Endodermal cell (in vitro differentiated cells): ENCODE results near the gene SPATA31E1. TPM values are rescaled to one million over a fixed set of nuclear protein-coding genes. Genes with fewer than 3 reads are reported as not detected.

Source experiments
- DNase-seq: peaks from one replicate; pipeline ENCODE4 v3.0.0-alpha.2; 2017
- H3K27ac ChIP-seq: 2 replicates; pipeline ENCODE4 v1.5.1; 2013; ENCODE audit warnings: mild to moderate bottlenecking, low read depth, low read length, moderate library complexity
- H3K27me3 ChIP-seq: 2 replicates; pipeline ENCODE4 v1.6.1; 2013; ENCODE audit warnings: mild to moderate bottlenecking, low read length, moderate library complexity; ENCODE audit not compliant: insufficient read depth, control insufficient read depth, poor library complexity, severe bottlenecking
- H3K36me3 ChIP-seq: 2 replicates; pipeline ENCODE4 v1.7.0; 2013; ENCODE audit warnings: mild to moderate bottlenecking, low read length, moderate library complexity; ENCODE audit not compliant: control insufficient read depth, insufficient read depth
- H3K4me1 ChIP-seq: one replicate; pipeline ENCODE4 v1.7.0; 2013; ENCODE audit warnings: low read length; ENCODE audit not compliant: control insufficient read depth, insufficient read depth
- H3K4me3 ChIP-seq: 2 replicates; pipeline ENCODE4 v1.5.1; 2013; ENCODE audit warnings: mild to moderate bottlenecking, low read length, moderate library complexity
- H3K9ac ChIP-seq: 2 replicates; pipeline ENCODE4 v1.6.1; 2013; ENCODE audit warnings: mild to moderate bottlenecking, low read length, moderate library complexity; ENCODE audit not compliant: poor library complexity, severe bottlenecking; ENCODE audit errors: extremely low read depth
- H3K9me3 ChIP-seq: 2 replicates; pipeline ENCODE4 v1.6.1; 2013; ENCODE audit warnings: mild to moderate bottlenecking, low read length, moderate library complexity; ENCODE audit not compliant: control insufficient read depth
- H3K27ac Mint-ChIP-seq: 2 replicates; pipeline ENCODE4 v1.8.0; 2020; ENCODE audit warnings: mixed read lengths
- H3K27me3 Mint-ChIP-seq: 2 replicates; pipeline ENCODE4 v1.8.0; 2021; ENCODE audit warnings: mild to moderate bottlenecking, mixed read lengths; ENCODE audit not compliant: insufficient read depth
- H3K36me3 Mint-ChIP-seq: 2 replicates; pipeline ENCODE4 v1.8.0; 2020; ENCODE audit warnings: low read depth, mixed read lengths
- H3K4me1 Mint-ChIP-seq: 2 replicates; pipeline ENCODE4 v1.8.0; 2020; ENCODE audit warnings: mixed read lengths
- H3K4me3 Mint-ChIP-seq: 2 replicates; pipeline ENCODE4 v1.8.0; 2020; ENCODE audit warnings: mild to moderate bottlenecking, moderate library complexity, mixed read lengths
- H3K9me3 Mint-ChIP-seq: 2 replicates; pipeline ENCODE4 v1.8.0; 2020; ENCODE audit warnings: mild to moderate bottlenecking, mixed read lengths
- WGBS, 2 experiments: methylation state at CpG; one replicate each; pipeline versions ENCODE4 v1.1.5 to v1.1.7; 2013; ENCODE audit warnings: missing lambda C conversion rate in 2 of 2, mixed read lengths in 1 of 2; ENCODE audit not compliant: insufficient coverage in 1 of 2, insufficient read length in 1 of 2; 5-methylcytosine and 5-hydroxymethylcytosine counted together
- total RNA-seq, 2 donors: library from RNA; stranded (reverse); fragmentation: NEBNext Ultra II Directional in 1 of 2; extraction: Animal tissue kit (Norgen Biotek cat#: 25700) in 1 of 2; gene quantifications; 2 replicates in 1 of 2; 3 replicates in 1 of 2; pipeline ENCODE4 v1.2.1, GENCODE V29; 2021
- TF ChIP-seq, protein P1 (sequence below): fragments of 200-600 bp; sonication (generic); conservative IDR thresholded peaks from 2 replicates; pipeline ENCODE4 v1.5.0; 2021; ENCODE audit warnings: antibody characterized with exemption, mild to moderate bottlenecking

Gene SPATA31E1
- total RNA-seq, 2 donors from 2014 or later, result not detected

DNA sequence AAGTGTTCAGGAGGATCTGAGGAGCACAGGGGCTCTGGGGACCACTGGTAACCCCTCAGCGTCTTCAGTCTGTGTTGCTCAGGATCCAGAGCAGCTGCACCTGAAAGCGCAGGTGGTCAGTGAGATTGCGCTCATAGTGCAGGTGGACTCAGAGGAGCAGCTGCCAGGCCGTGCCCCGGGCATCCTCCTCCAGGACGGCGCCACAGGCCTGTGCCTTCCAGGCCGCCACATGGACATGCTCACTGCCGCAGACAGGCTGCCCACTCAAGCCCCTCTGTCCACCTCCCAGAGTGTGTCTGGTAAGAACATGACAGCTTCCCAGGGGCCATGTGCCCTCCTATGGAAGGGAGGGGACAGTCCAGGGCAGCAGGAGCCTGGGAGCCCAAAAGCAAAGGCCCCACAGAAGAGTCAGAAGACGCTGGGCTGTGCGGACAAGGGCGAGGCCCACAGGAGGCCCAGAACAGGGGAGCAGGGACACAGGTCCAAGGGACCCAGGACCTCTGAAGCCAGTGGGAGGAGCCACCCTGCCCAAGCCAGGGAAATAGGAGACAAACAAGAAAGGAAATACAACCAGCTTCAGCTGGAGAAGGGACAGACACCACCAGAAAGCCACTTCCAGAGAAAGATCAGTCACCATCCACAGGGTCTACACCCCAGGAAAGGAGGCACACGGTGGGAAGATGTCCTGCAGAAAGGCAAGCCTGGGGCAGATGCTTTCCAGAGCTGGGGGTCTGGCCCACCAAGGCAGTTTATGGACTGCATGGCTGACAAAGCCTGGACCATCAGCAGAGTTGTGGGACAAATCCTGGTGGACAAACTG, 5.2 kb downstream of the SPATA31E1 start:
- Mint-ChIP-seq H3K27me3 (peaks cover 4% of the 10 kb centered on the region), H3K4me3 (no peak overlapping the region), H3K27ac (no peak overlapping the region), H3K9me3 (no peaks in the 10 kb centered on the region), H3K36me3 (no peaks in the 10 kb centered on the region), H3K4me1 (no peaks in the 10 kb centered on the region)
- no peak for DNase-seq
- H3K4me1 ChIP-seq, result no peaks in the 10 kb centered on the region
- H3K27me3 ChIP-seq, result no peaks in the 10 kb centered on the region
- 88 to 93% methylated on average over 4 to 13 of the region's 13 CpGs for WGBS, 2 experiments
- no peak overlapping the region for H3K27ac ChIP-seq
- H3K9me3 ChIP-seq, result no peaks in the 10 kb centered on the region
- TF ChIP-seq, protein P1, sequence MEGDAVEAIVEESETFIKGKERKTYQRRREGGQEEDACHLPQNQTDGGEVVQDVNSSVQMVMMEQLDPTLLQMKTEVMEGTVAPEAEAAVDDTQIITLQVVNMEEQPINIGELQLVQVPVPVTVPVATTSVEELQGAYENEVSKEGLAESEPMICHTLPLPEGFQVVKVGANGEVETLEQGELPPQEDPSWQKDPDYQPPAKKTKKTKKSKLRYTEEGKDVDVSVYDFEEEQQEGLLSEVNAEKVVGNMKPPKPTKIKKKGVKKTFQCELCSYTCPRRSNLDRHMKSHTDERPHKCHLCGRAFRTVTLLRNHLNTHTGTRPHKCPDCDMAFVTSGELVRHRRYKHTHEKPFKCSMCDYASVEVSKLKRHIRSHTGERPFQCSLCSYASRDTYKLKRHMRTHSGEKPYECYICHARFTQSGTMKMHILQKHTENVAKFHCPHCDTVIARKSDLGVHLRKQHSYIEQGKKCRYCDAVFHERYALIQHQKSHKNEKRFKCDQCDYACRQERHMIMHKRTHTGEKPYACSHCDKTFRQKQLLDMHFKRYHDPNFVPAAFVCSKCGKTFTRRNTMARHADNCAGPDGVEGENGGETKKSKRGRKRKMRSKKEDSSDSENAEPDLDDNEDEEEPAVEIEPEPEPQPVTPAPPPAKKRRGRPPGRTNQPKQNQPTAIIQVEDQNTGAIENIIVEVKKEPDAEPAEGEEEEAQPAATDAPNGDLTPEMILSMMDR, result no peak
- no peak overlapping the region for H3K4me3 ChIP-seq
- no peak overlapping the region for H3K9ac ChIP-seq
- no peaks in the 10 kb centered on the region for H3K36me3 ChIP-seq

DNA sequence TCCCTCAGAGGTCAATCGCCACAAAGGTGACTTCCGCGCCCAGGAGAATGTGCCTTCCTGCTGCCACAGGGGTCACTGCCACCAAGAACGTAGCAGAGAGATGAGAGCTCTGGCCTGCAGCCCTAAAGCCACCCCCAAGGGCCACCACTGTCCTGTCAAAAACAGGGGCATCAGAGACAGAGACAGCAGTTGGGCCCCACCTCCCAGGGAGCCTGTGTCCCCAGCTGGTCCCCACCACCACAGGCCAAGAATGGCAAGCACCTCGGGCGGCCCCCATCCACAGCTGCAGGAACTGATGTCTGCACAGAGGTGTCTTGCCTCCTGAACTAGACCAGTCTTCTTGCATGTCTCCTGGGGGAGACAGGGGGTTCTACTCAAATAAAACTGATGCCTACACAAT, 5.8 kb downstream of the SPATA31E1 start:
- no peaks in the 10 kb centered on the region for H3K27me3 ChIP-seq
- H3K4me1 ChIP-seq, result no peaks in the 10 kb centered on the region
- H3K4me3 ChIP-seq, result no peak overlapping the region
- TF ChIP-seq, protein P1, result no peak
- no peak overlapping the region for H3K27ac ChIP-seq
- H3K9ac ChIP-seq, result no peak overlapping the region
- Mint-ChIP-seq H3K36me3 (no peaks in the 10 kb centered on the region), H3K27ac (no peak overlapping the region), H3K4me3 (no peak overlapping the region), H3K9me3 (no peaks in the 10 kb centered on the region), H3K4me1 (no peaks in the 10 kb centered on the region), H3K27me3 (peaks cover 4% of the 10 kb centered on the region)
- H3K36me3 ChIP-seq, result no peaks in the 10 kb centered on the region
- 83 to 86% methylated on average over 3 to 6 of the region's 6 CpGs for WGBS, 2 experiments
- no peaks in the 10 kb centered on the region for H3K9me3 ChIP-seq
- no peak for DNase-seq

DNA sequence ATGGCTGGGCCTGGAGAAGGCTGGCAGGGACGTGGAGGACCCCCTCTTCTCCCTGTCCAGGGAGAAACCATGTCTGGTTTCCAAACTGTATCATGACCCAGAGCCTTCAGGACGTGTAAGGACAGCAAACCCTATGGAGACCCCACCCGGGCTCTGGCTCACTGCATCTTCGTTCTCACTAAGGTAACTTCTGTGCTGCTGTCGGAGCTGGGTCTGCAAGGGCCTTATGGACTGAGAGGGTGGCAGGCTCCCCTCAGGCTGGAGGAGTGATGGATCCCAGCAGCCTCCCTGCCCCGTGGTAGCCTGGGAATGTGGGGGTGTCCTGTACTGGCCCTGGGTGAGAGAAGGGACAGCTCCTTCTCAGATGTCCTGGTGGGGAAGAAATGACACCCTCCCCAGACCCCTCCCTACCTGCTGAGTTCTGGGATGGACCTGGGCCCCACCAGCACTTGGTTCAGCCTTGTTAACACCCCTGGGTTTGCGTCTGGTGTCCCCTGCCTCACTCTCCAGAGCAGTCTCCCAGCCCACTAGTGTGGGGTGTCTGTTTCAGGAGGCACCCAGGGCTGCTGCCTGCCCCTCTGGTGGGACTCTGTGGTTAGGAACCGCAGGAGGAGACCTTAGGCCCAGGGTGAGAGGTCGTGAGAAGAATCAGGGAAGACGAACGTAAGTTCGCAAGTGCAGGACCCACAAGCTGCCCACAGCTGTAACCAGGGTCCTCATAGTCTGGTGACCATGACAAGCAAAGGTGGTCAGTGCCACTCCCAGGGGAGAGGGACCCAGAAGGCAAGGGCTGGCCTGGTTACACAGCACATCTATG, 6.6 kb downstream of the SPATA31E1 start:
- H3K4me3 ChIP-seq, result no peak overlapping the region
- H3K36me3 Mint-ChIP-seq, result no peaks in the 10 kb centered on the region
- H3K27ac ChIP-seq, result no peak overlapping the region
- no peaks in the 10 kb centered on the region for H3K4me1 ChIP-seq
- peak; percentile 38 for DNase-seq
- no peaks in the 10 kb centered on the region for H3K27me3 ChIP-seq
- no peaks in the 10 kb centered on the region for H3K36me3 ChIP-seq
- no peak overlapping the region for H3K27ac Mint-ChIP-seq
- no peak overlapping the region for H3K4me3 Mint-ChIP-seq
- 91 to 92% methylated on average over 5 to 12 of the region's 12 CpGs for WGBS, 2 experiments
- H3K4me1 Mint-ChIP-seq, result no peaks in the 10 kb centered on the region
- H3K27me3 Mint-ChIP-seq, result peaks cover 4% of the 10 kb centered on the region
- no peaks in the 10 kb centered on the region for H3K9me3 ChIP-seq
- H3K9me3 Mint-ChIP-seq, result no peaks in the 10 kb centered on the region
- TF ChIP-seq, protein P1, result no peak
- H3K9ac ChIP-seq, result no peak overlapping the region
